Activated CD8-positive, alpha-beta memory T cell treated with anti-CD3 and anti-CD28 coated beads for 48 hours (primary cell): ENCODE measurements around the gene SLC25A41.

Experiments used
- DNase-seq, 3 experiments: peaks; one replicate each; pipeline ENCODE4 v3.0.0-alpha.2; 2020; ENCODE audit warnings: low read depth in 2 of 3, low spot score in 2 of 3

The SLC25A41 gene

GRCh38 chr19:6376512-6377190 lies 56.9 kb downstream of the SLC25A41 start:
- no peak for DNase-seq
